ENCODE measurements around the gene FANCC. TPM values are rescaled to one million over a fixed set of nuclear protein-coding genes. Genes with fewer than 3 reads are reported as not detected.

The FANCC gene
- total and polyA plus RNA-seq, 10 donors = 0.89 to 9.7 (median 6.6) TPM

Small RNA genes within 50 kb of the gene (microRNA-seq; reads per million reads assigned to microRNA genes)
- gene MIR23B = 17,911 to 27,688 (median 22,686) reads per million in 3 donors
- gene MIR24-1 = 0 reads per million in 3 donors
- gene MIR27B = 2,607 to 5,160 (median 4,687) reads per million in 3 donors
- gene MIR3074 = 0 reads per million in 3 donors
- 0 reads per million in 3 donors for gene MIR6081

Small RNA genes within 50 kb of the gene (small RNA-seq; reads per million reads assigned to genes)
- 200 to 274 (median 236) reads per million in 4 donors for gene MIR23B
- gene MIR27B = 1,846 to 4,431 (median 2,676) reads per million in 4 donors
- gene MIR3074 = 0 reads per million in 4 donors
- gene MIR6081 = 0 reads per million in 4 donors
- 14.1 to 29.1 (median 21.8) reads per million in 4 donors for gene RNA5SP288

Other genes starting within 250 kb of the FANCC start
- 10 to 100 TPM; 10.8 to 32.1 (median 12.4) TPM for gene PTCH1, start 199.3 kb upstream of the FANCC start, total RNA-seq
- 1 to 10 TPM in 2 of 3 donors, under 1 TPM in 1; 0.70 to 2.1 (median 1.5) TPM for gene PTCH1, start 199.3 kb upstream of the FANCC start, polyA plus RNA-seq

All from spleen (tissue), 11 donors.